Retinal pigment epithelial cell (primary cell): ENCODE results near the gene SCMH1.

Source experiments
- DNase-seq: peaks from one replicate; pipeline ENCODE4 v3.0.0-alpha.2; 2010; ENCODE audit warnings: low read depth
- H3K4me3 ChIP-seq: 2 replicates; pipeline ENCODE4 v1.5.1; 2011; ENCODE audit warnings: mild to moderate bottlenecking, low read length, control low read depth, moderate library complexity
- CTCF ChIP-seq: conservative IDR thresholded peaks from 2 replicates; pipeline ENCODE4 v1.5.1; 2011; ENCODE audit warnings: low read depth, low read length, control low read depth, inconsistent platforms

The SCMH1 gene

DNA sequence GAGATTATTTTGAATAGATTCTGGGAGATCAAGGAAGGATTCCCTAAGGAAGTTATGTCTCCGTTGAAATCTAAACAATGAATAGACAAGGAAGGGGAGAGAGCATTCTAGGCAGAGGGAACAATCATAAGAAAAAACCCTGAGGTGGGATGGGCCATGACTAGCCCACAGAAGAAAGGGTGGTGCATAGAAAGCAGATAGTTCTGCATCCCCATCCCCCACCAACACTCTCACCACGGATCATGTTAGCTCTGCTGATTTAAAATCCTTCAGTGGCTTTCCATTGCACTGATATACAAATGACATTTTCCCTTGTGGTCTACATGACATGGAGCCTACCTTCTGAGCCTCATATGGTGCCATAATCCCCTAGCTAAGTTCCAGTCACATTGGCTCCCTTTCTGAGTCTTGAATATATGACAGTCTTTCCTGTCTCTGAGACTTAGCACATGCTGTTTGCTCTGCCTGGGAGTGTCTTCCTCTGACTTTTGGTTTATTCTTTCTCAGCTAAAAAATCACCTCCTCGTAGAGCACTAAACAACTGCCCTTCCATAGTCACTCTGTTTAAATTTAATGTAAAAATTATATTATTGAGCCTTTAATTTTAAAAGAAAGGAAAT is 15.2 kb downstream of the SCMH1 start:
- H3K4me3 ChIP-seq, result no peak overlapping the region
- no peak for TF ChIP-seq CTCF
- no peak for DNase-seq

- no peak overlapping the region for H3K4me3 ChIP-seq
- no peak for TF ChIP-seq CTCF
- no peak for DNase-seq
These were observed 16.6 kb downstream of the SCMH1 start for GRCh38 chr1:41225495-41225894.

DNA sequence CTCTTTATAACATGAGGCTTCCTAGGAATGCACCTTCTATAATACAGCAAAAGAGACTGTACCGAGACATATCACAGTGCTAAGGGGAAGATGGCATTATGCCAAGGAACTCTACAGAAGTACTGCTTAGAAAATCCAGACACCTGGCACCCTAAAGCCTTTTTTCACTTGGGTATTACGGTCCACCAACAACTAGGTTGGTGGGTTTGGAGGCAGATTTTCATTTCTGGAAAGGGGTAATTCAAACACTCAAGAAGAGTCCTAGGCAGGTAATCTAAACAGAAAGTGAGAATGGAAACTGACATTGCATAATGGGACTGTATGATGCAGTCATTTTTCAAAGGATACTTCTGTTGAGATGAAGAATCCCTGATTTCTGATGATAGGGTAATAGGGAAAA is 19.6 kb downstream of the SCMH1 start:
- peak; percentile 43 for DNase-seq
- no peak for TF ChIP-seq CTCF

DNA sequence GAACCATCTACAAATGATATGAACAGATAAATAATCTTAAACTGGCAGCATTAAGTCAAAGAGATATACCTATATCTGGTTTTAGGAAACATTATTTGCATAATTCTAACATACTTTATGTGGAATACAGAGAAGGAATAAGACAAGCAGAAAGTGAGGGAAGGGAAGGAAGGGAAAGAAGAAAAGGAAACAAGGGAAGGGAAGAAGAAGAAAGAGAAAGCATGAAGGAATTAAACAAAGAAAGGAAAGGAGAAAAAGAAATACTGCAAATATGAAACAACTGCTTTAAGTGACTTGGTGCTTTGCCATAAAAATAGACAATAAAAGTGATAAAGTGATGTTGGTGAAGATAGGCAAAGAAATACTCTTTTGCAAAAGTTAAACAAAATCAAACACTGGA is 20.1 kb downstream of the SCMH1 start:
- DNase-seq, result no peak
- no peak overlapping the region for H3K4me3 ChIP-seq
- TF ChIP-seq CTCF, result no peak

More for the DNA sequence above, 19.6 kb downstream of the SCMH1 start:
- H3K4me3 ChIP-seq, result no peak overlapping the region

- H3K4me3 ChIP-seq, result no peak overlapping the region
- no peak for DNase-seq
- no peak for TF ChIP-seq CTCF
These were observed 24.0 kb downstream of the SCMH1 start for GRCh38 chr1:41218152-41218551.

DNA sequence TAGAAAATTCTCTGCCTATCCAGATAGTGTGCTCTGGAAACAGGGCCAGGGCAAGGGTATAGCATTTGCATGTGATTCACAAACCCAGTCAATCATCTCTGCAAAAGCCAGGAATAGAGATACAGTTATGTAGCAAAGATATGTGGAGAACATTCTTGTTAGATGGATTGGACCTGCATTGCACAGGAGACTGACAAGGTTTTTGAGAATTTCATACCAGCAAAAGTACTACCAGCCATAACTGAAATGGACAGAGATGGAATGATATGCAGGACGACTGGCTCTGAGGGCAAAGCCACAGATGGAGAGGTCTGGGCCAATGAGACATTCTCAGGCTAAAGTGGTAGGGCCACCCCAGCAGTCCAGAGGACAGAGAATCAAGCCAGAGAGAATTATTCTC is 24.7 kb downstream of the SCMH1 start:
- H3K4me3 ChIP-seq, result no peak overlapping the region
- DNase-seq, result no peak
- TF ChIP-seq CTCF, result no peak

GRCh38 chr1:41215623-41216022 is 26.5 kb downstream of the SCMH1 start:
- DNase-seq, result no peak
- no peak overlapping the region for H3K4me3 ChIP-seq
- no peak for TF ChIP-seq CTCF
